ENCODE results near the gene EIF4E2.
A peak's percentile ranks its signal among the peaks of the same experiment; 100 is the strongest.
"Not testable (repeated sequence)": the region's sequence is repeated elsewhere in the genome, so short reads cannot be mapped to it uniquely, and the experiment has no call there.

EIF4E2 gene

DNA sequence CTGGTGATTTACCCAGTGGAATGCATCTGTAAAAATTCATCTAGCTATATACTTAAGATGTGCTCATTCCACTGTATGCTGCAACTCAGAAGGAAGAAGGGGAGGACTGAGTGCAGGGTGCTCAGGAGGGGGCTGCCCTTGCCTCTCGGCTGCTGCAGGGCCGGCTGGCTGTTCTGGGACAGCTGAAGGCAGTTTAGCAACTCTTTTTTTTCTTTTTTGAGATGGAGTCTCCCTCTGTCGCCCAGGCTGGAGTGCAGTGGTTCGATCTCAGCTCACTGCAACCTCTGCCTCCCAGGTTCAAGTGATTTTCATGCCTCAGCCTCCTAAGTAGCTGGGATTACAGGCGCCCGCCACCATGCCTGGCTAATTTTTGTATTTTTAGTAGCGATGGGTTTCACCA, 17.7 kb upstream of the EIF4E2 start:
- not testable (repeated sequence) for H4K8ac ChIP-seq (ENCODE audit: low read depth, low read length); H2AK5ac ChIP-seq (ENCODE audit: low read length); H3K9ac ChIP-seq (ENCODE audit: low read length); H3K4ac ChIP-seq (ENCODE audit: low read depth, low read length); H2BK5ac ChIP-seq (ENCODE audit: low read depth, low read length, poor library complexity); H3K4me2 ChIP-seq (ENCODE audit: low read length); H4K12ac ChIP-seq (ENCODE audit: low read depth, low read length); H3K14ac ChIP-seq (ENCODE audit: low read length); H3K4me1 ChIP-seq (ENCODE audit: control insufficient read depth in 1 of 2, insufficient read depth in 2 of 2, low read length in 2 of 2); H3K27me3 ChIP-seq (ENCODE audit: insufficient read depth, low read length); H3K27ac ChIP-seq (ENCODE audit: low read depth, low read length); H3K36me3 ChIP-seq (ENCODE audit: control insufficient read depth in 1 of 2, insufficient read depth in 2 of 2, low read length in 2 of 2); H3K18ac ChIP-seq (ENCODE audit: low read length); H3K4me3 ChIP-seq (ENCODE audit: low read depth, low read length); H2AFZ ChIP-seq (ENCODE audit: insufficient read depth, low read length, poor library complexity); H3K79me2 ChIP-seq (ENCODE audit: control insufficient read depth, insufficient read depth, low read length, poor library complexity); H3K79me1 ChIP-seq (ENCODE audit: low read length); H3K23ac ChIP-seq (ENCODE audit: low read length); H2BK120ac ChIP-seq (ENCODE audit: insufficient read depth, low read length, poor library complexity); H4K91ac ChIP-seq (ENCODE audit: low read depth, low read length); H3K9me3 ChIP-seq (ENCODE audit: insufficient read depth, low read depth, low read length); H2BK12ac ChIP-seq (ENCODE audit: low read length); DNase-seq
- no CpG with 5 or more reads among the region's 7 CpGs for WGBS (ENCODE audit: extremely low coverage, insufficient coverage, insufficient read length)

GRCh38 chr2:232533944-232534710, 16.4 kb upstream of the EIF4E2 start:
- DNase-seq, result no peak
- no peaks in the 10 kb centered on the region for H3K79me2 ChIP-seq (ENCODE audit: control insufficient read depth, insufficient read depth, low read length, poor library complexity)
- H3K9ac ChIP-seq (ENCODE audit: low read length), result no peak overlapping the region
- H4K91ac ChIP-seq (ENCODE audit: low read depth, low read length), result no peak overlapping the region
- no peak overlapping the region for H2BK12ac ChIP-seq (ENCODE audit: low read length)
- no peak overlapping the region for H2BK120ac ChIP-seq (ENCODE audit: insufficient read depth, low read length, poor library complexity)
- peaks cover 4% of the 10 kb centered on the region for H3K9me3 ChIP-seq (ENCODE audit: insufficient read depth, low read depth, low read length)
- H3K14ac ChIP-seq (ENCODE audit: low read length), result no peak overlapping the region
- no peak overlapping the region for H2AK5ac ChIP-seq (ENCODE audit: low read length)
- peak overlapping the region; percentile 1 for H3K4me3 ChIP-seq (ENCODE audit: low read depth, low read length)
- H3K4ac ChIP-seq (ENCODE audit: low read depth, low read length), result no peak overlapping the region
- WGBS (ENCODE audit: extremely low coverage, insufficient coverage, insufficient read length), result no CpG with 5 or more reads among the region's 13 CpGs
- peaks cover under 1% of the 10 kb centered on the region in 2 experiments for H3K4me1 ChIP-seq (ENCODE audit: control insufficient read depth in 1 of 2, insufficient read depth in 2 of 2, low read length in 2 of 2)
- H3K36me3 ChIP-seq (ENCODE audit: control insufficient read depth in 1 of 2, insufficient read depth in 2 of 2, low read length in 2 of 2), result no peaks in the 10 kb centered on the region
- H2BK5ac ChIP-seq (ENCODE audit: low read depth, low read length, poor library complexity), result no peak overlapping the region
- H3K79me1 ChIP-seq (ENCODE audit: low read length), result no peaks in the 10 kb centered on the region
- H2AFZ ChIP-seq (ENCODE audit: insufficient read depth, low read length, poor library complexity), result no peak overlapping the region
- H3K23ac ChIP-seq (ENCODE audit: low read length), result no peak overlapping the region
- no peak overlapping the region for H3K4me2 ChIP-seq (ENCODE audit: low read length)
- no peak overlapping the region for H4K8ac ChIP-seq (ENCODE audit: low read depth, low read length)
- H3K27me3 ChIP-seq (ENCODE audit: insufficient read depth, low read length), result no peaks in the 10 kb centered on the region
- H4K12ac ChIP-seq (ENCODE audit: low read depth, low read length), result no peak overlapping the region
- no peak overlapping the region for H3K27ac ChIP-seq (ENCODE audit: low read depth, low read length)
- no peak overlapping the region for H3K18ac ChIP-seq (ENCODE audit: low read length)

DNA sequence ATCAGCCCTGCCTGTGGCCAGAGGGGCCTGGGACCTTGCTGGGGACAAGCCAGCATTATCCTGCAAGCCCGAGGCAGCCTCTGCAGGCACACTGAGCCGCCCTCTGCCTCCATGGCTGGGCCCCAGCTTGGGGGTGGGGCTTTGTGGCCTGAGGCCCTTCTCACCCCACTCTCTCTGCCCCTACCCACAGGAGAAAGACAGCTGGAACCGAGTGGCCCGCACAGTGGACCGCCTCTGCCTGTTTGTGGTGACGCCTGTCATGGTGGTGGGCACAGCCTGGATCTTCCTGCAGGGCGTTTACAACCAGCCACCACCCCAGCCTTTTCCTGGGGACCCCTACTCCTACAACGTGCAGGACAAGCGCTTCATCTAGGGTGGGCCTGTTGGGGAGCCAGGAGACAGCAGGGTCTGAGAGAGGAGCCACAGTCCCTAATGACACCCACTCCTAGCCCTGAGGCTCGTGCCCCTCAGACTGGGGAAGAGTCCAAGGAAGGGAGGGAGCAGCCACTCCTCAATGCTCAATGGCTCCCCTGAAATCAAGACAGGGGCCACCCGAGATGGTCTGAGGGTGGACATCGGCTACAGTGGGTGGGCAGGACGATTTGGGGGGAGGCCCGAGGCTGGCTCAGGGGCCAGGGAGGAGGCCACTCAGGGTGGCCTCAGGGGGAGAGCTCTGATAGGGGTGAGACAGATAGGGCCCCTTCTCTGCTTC, 15.4 kb upstream of the EIF4E2 start:
- H3K14ac ChIP-seq (ENCODE audit: low read length), result no peak overlapping the region
- peaks cover 4% of the 10 kb centered on the region for H3K9me3 ChIP-seq (ENCODE audit: insufficient read depth, low read depth, low read length)
- no peak overlapping the region for H3K18ac ChIP-seq (ENCODE audit: low read length)
- H3K4ac ChIP-seq (ENCODE audit: low read depth, low read length), result no peak overlapping the region
- no peaks in the 10 kb centered on the region for H3K79me1 ChIP-seq (ENCODE audit: low read length)
- no peaks in the 10 kb centered on the region for H3K36me3 ChIP-seq (ENCODE audit: control insufficient read depth in 1 of 2, insufficient read depth in 2 of 2, low read length in 2 of 2)
- DNase-seq, result no peak
- H3K79me2 ChIP-seq (ENCODE audit: control insufficient read depth, insufficient read depth, low read length, poor library complexity), result no peaks in the 10 kb centered on the region
- no peak overlapping the region for H2AK5ac ChIP-seq (ENCODE audit: low read length)
- no peaks in the 10 kb centered on the region for H3K27me3 ChIP-seq (ENCODE audit: insufficient read depth, low read length)
- no peak overlapping the region for H2AFZ ChIP-seq (ENCODE audit: insufficient read depth, low read length, poor library complexity)
- peaks cover 9 to 10% of the 10 kb centered on the region in 2 experiments for H3K4me1 ChIP-seq (ENCODE audit: control insufficient read depth in 1 of 2, insufficient read depth in 2 of 2, low read length in 2 of 2)
- no peak overlapping the region for H3K4me2 ChIP-seq (ENCODE audit: low read length)
- H3K9ac ChIP-seq (ENCODE audit: low read length), result no peak overlapping the region
- no peak overlapping the region for H2BK12ac ChIP-seq (ENCODE audit: low read length)
- no peak overlapping the region for H3K27ac ChIP-seq (ENCODE audit: low read depth, low read length)
- WGBS (ENCODE audit: extremely low coverage, insufficient coverage, insufficient read length), result no CpG with 5 or more reads among the region's 14 CpGs
- H2BK120ac ChIP-seq (ENCODE audit: insufficient read depth, low read length, poor library complexity), result no peak overlapping the region
- H3K23ac ChIP-seq (ENCODE audit: low read length), result no peak overlapping the region
- no peak overlapping the region for H4K12ac ChIP-seq (ENCODE audit: low read depth, low read length)
- H2BK5ac ChIP-seq (ENCODE audit: low read depth, low read length, poor library complexity), result no peak overlapping the region
- H4K8ac ChIP-seq (ENCODE audit: low read depth, low read length), result no peak overlapping the region
- H4K91ac ChIP-seq (ENCODE audit: low read depth, low read length), result no peak overlapping the region
- no peak overlapping the region for H3K4me3 ChIP-seq (ENCODE audit: low read depth, low read length)

DNA sequence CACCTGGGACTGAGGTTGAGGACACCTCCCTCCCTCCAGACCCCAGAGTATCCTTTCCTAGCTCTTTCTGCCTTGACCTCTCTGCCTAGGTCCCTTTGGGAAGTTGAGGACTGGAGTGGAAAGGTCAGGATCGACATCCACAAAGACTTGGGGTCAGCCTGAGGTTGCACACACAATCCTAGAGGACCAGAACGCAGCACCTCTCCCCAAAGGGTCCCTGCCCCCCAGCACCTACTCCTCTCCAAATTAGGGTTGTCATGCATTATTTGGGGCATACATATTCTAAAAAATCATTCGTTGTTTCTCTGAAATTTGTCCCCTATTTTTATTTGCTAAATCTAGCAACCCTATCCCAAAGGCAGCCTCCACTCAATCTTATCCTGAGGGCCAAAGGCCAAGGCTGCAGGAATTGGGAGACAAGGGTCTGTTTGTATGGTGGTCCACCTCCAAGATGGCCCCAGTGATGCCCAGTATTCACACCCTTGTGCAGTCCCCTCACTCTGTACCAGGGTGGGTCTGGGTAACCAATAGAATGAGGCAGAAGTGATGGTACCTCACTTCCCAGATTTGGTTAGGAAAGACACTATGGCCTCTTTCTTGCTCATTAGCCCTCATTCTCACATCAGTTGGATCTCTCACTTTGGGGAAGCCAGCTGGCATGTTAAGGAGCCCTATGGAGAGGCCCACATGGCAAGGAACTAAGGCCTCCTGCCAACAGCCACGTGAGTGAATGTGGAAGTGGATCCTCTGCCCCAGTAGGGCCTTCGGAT, 14.5 kb upstream of the EIF4E2 start:
- WGBS (ENCODE audit: extremely low coverage, insufficient coverage, insufficient read length), result no CpG with 5 or more reads among the region's 5 CpGs
- no peak overlapping the region for H3K27ac ChIP-seq (ENCODE audit: low read depth, low read length)
- H4K91ac ChIP-seq (ENCODE audit: low read depth, low read length), result no peak overlapping the region
- no peaks in the 10 kb centered on the region for H3K79me2 ChIP-seq (ENCODE audit: control insufficient read depth, insufficient read depth, low read length, poor library complexity)
- no peak overlapping the region for H3K4ac ChIP-seq (ENCODE audit: low read depth, low read length)
- no peak overlapping the region for H2BK5ac ChIP-seq (ENCODE audit: low read depth, low read length, poor library complexity)
- no peak overlapping the region for H2BK12ac ChIP-seq (ENCODE audit: low read length)
- no peak overlapping the region for H4K12ac ChIP-seq (ENCODE audit: low read depth, low read length)
- no peak overlapping the region for H2BK120ac ChIP-seq (ENCODE audit: insufficient read depth, low read length, poor library complexity)
- no peak overlapping the region for H3K14ac ChIP-seq (ENCODE audit: low read length)
- H3K4me2 ChIP-seq (ENCODE audit: low read length), result no peak overlapping the region
- H3K18ac ChIP-seq (ENCODE audit: low read length), result no peak overlapping the region
- no peaks in the 10 kb centered on the region for H3K36me3 ChIP-seq (ENCODE audit: control insufficient read depth in 1 of 2, insufficient read depth in 2 of 2, low read length in 2 of 2)
- H3K4me3 ChIP-seq (ENCODE audit: low read depth, low read length), result no peak overlapping the region
- H3K9ac ChIP-seq (ENCODE audit: low read length), result no peak overlapping the region
- H4K8ac ChIP-seq (ENCODE audit: low read depth, low read length), result no peak overlapping the region
- DNase-seq, result no peak
- H3K23ac ChIP-seq (ENCODE audit: low read length), result no peak overlapping the region
- peaks cover 4% of the 10 kb centered on the region for H3K9me3 ChIP-seq (ENCODE audit: insufficient read depth, low read depth, low read length)
- no peak overlapping the region for H2AK5ac ChIP-seq (ENCODE audit: low read length)
- H2AFZ ChIP-seq (ENCODE audit: insufficient read depth, low read length, poor library complexity), result no peak overlapping the region
- no peaks in the 10 kb centered on the region for H3K79me1 ChIP-seq (ENCODE audit: low read length)
- peaks cover 9 to 10% of the 10 kb centered on the region in 2 experiments for H3K4me1 ChIP-seq (ENCODE audit: control insufficient read depth in 1 of 2, insufficient read depth in 2 of 2, low read length in 2 of 2)
- H3K27me3 ChIP-seq (ENCODE audit: insufficient read depth, low read length), result no peaks in the 10 kb centered on the region
